Nucleus accumbens (tissue), 56 donors: ENCODE data around the gene GAL3ST2.
"Not testable (repeated sequence)": the region's sequence is repeated elsewhere in the genome, so short reads cannot be mapped to it uniquely, and the experiment has no call there.

Source experiments
- DNase-seq, 56 donors: peaks; one replicate each; lab custom pipeline; 2025; lab: John Stamatoyannopoulos, UW

Gene GAL3ST2

GRCh38 chr2:241815477-241816430 lies 39.1 kb downstream of the GAL3ST2 start:
- DNase-seq, result no peak

DNA sequence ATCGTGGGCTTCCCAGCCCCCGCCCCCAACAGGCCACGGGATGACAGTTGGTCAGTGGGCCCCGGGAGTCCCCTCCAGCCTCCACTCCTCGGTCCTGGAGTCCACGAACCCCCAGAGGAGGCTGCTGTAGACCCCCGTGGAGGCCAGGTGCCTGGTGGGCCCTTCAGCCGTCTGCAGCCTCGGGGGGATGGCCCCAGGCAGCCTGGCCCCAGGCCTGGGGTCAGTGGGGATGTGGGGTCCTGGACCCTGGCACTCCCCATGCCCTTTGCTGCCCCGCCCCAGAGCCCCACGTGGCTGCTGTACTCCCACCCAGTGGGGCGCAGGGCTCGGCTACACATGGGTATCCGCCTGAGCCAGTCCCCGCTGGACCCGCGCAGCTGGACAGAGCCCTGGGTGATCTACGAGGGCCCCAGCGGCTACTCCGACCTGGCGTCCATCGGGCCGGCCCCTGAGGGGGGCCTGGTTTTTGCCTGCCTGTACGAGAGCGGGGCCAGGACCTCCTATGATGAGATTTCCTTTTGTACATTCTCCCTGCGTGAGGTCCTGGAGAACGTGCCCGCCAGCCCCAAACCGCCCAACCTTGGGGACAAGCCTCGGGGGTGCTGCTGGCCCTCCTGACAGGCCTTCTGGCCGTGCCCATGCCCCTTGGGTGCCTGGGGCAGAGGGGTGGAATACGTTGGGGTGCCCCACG lies 40.0 kb downstream of the GAL3ST2 start:
- no peak for DNase-seq

DNA sequence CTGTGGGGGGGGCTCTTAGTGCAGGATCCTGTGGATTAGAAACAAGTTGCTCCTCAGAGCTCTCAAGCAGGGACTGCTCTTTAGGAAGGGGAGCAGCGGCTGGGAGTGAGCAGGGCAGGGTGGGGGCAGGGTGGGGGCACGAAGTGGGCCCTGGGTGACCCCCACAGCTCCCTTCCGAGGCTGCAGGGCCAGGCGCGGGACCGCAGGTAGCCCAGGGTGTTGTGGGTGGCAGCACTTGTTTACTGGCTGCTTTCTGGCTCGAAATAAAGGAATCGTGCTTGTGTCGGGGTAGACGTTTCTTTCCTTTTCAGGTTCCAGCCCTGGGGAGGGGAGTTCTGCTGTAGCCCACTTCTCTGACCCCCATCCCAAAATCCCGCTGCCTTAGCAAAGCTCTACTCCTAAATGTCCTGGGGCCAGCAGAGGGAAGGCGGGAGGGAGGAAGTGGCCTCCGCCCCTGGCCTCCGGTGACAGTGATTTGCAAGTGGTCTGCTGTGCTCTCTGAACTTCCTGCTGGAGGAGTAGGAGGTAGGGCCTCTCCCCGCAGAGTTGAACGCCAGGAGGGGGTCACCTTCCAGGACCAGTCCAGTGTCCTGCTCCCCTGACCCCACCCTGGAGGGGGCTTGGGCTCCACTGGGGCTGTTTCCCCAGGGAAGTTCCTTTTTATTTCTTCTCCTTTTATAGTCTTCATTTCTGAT lies 40.7 kb downstream of the GAL3ST2 start:
- DNase-seq, result no peak

DNA sequence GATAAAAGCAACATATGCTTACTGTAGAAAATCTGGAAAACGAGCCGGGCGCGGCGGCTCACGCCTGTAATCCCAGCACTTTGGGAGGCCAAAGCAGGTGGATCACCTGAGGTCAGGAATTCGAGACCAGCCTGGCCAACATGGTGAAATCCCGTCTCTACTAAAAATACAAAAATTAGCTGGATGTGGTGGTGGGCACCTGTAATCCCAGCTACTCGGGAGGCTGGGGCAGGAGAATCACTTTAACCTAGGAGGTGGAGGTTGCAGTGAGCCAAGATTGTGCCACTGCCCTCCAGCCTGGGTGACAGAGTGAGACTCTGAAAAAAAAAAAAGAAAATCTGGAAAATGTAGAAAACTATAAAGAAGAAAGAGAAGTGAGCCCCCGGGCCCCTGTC lies 41.2 kb downstream of the GAL3ST2 start:
- not testable (repeated sequence) for DNase-seq

- DNase-seq, result no peak
These were observed 41.8 kb downstream of the GAL3ST2 start for GRCh38 chr2:241818229-241818942.

DNA sequence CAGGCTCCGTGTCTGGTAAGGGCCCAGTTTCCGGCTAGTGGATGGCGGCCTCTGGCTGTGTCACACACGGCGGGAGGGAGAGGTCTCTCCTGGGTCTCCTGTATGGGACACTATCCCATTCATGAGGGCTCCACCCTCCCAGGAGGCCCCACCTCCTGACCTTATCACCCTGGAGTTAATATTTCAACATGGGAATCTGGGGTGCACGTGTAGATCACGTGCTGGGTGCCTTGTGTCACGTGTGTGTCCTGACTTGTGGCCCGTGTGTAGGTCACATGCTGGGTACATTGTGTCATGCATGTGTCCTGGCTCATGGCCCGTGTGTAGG lies 42.3 kb downstream of the GAL3ST2 start:
- DNase-seq, result no peak

GRCh38 chr2:241819947-241820624 lies 43.5 kb downstream of the GAL3ST2 start:
- DNase-seq, result not testable (repeated sequence)

DNA sequence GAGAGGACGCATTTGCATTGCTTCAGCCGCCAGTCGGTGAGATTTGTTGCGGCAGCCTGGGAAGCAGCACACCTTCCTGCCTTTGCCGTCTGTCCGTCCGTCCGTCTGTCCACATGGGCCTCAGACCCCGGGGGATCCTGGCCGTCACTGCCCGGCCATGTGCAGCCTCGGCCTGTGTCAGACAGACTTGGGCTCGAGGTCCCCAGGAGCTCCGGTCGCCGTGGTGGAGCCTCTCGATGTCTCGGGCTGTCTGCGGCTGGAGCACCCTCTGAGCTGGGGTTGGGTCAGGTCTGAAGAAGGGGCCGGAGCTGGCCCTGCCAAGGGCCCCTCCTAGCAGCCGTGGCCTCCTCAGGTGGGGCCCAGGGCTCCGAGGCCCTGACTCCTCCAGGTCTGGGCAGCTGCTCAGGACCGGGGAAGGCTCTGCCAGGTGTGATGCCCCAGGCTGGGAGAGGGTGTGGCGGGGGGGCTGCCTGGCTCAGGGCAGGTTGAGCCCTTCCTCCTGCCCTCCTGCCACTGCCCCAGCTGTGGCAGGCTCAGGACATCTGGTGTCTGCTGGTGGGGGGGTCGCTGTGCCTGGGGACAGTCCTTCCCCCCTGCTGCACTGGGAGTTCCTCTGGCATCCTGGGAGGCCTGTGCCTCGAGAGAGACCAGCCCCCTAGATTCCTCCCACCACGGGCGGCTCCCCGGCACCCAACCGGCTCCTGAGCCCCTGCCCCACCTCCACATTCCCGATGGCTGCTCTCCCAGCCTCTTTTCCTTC lies 44.2 kb downstream of the GAL3ST2 start:
- DNase-seq, result no peak

DNA sequence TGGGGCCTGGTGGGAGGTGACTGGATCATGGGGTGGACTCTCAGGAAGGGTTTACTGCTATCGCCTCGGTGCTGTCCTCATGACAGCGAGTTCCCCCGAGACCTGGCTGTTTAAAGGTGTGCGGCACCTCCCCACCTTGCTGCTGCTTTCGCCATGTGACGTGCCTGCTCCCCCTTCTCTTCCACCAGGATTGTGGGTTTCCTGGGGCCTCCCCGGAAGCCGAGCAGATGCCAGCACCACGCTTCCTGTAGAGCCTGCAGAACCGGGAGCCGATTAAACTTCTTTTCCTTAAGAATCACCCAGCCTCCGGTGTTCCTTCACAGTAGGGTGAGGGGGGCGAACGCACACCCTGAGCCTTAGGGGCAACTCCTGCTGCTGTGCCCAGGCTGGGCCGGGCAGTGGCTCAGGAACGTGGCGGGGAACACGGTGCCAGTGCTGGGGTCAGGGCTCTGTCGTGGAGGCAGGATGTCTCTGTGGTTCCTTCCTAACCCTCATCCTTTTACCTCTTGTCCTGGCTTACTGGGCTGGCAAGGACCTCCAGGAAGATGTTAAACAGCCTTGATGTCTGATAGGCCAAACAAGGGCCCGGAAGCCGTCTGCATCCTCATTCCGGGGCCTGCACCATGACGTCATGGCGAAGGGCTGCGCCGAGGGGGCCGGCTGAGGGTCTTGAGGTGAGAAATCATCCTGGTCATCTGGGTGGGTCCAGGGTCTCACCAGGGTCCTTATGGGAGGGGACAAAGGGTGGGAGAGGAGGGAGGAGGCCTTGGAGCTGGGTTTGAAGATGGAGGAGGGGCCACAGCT lies 45.0 kb downstream of the GAL3ST2 start:
- no peak for DNase-seq

- DNase-seq, result no peak
These were observed 45.6 kb downstream of the GAL3ST2 start for GRCh38 chr2:241822264-241822623.

DNA sequence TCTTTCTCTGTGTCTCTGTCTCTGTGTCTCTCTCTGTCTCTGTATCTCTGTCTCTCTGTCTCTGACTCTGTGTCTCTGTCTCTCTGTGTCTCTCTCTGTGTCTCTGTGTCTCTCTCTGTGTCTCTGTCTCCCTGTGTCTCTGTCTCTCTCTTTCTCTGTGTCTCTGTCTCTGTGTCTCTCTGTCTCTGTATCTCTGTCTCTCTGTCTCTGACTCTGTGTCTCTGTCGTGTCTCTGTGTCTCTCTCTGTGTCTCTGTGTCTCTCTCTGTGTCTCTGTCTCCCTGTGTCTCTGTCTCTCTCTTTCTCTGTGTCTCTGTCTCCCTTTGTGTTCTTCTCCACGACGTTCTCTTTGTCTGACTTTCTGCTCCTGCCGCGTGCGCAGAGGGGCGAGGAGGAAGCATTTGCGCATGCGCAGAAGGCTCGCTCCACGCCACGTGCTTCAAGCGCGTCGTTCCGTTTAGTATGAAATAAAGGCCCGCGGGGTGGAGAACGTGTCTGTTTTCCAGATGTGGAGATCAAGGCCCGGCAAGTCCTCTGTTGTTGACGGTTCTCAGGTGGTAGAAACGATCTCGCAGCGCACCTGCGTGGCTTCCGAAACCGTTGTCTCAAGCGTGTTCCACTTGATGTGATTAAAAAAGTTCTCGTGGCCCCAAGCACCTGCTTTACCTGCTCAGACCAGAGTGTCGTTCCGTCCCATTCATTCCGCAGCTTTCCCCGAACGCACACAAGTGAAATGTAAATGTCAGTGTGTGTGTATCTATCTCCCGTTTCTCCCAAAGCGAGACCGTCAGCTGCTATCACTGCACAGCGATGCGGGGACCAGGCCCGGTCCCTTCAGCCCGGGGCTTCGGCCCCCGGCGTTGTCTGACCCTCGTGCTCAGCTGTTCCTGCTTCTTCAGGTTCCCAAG lies 47.2 kb downstream of the GAL3ST2 start:
- not testable (repeated sequence) for DNase-seq

DNA sequence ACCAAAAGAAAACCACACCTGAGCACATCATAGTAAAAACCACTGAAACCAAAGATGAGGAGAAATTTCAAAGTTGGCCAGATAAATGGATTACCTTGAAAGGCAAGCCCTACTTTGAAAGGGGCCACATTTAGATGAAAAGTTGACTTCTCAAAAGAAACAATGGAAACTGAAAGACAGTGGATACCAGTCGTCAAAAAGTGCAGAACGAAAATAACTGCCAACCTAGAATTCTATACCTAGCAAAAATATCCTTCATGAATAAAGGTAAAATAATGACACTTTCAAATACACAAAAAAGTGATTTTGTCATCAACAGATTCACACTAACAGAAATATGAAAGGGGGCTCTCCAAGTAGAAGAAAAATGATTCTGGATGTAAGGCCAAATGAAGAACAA lies 50.8 kb downstream of the GAL3ST2 start:
- no peak for DNase-seq

GRCh38 chr2:241833101-241833663 lies 56.6 kb downstream of the GAL3ST2 start:
- no peak for DNase-seq

DNA sequence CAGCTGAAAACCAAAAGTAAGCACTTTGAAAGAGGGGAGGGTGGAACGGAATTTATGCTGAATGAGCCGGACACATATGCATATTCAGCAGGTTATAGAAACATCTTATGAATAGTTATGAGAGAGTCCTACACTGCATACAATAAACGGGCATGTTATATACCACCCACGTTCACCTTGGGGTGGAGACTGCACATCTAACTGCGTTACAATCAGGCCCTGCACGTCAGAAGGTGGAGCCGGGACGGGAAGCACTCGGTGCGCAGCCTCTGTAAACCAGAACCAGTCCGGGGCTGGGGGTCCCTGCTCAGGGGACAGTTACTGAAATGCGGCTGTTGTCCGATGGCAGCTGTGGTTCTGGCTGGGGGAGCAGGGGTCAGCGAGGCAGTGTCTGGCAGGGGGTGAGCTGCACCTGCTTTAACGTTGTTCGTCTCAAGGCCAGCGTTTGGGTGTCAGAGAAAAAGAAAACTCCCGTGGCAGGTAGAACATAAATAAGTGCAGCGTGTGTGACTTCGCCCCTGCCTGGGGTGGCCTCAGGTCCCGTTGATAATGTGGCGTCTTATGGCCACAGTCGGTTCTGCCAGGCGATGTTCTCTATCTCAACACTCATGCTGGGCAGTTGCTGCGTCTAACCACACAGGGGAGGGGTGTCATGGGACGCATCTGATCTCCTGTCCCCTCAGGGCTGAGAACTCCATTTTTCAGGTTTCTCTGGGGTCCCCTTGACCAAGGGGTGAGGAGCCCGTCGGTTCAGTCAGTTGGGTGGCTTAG lies 57.3 kb downstream of the GAL3ST2 start:
- not testable (repeated sequence) for DNase-seq

- DNase-seq, result no peak
These were observed 58.0 kb downstream of the GAL3ST2 start for GRCh38 chr2:241834527-241835210.

- no peak for DNase-seq
These were observed 59.0 kb downstream of the GAL3ST2 start for GRCh38 chr2:241835611-241836010.
